Progenitor cell of endocrine pancreas (in vitro differentiated cells): ENCODE data around the gene HEPACAM. TPM values are rescaled to one million over a fixed set of nuclear protein-coding genes. Genes with fewer than 3 reads are reported as not detected.

Source experiments
- DNase-seq: peaks from one replicate; pipeline ENCODE4 v3.0.0; 2021; ENCODE audit warnings: low spot score; ENCODE audit not compliant: unreplicated experiment
- H3K27ac Mint-ChIP-seq: 2 replicates; pipeline ENCODE4 v1.8.0; 2021; ENCODE audit warnings: mild to moderate bottlenecking, moderate library complexity, mixed read lengths
- H3K27me3 Mint-ChIP-seq: 2 replicates; pipeline ENCODE4 v1.8.0; 2021; ENCODE audit warnings: mixed read lengths
- H3K36me3 Mint-ChIP-seq: 2 replicates; pipeline ENCODE4 v1.8.0; 2022; ENCODE audit warnings: mixed read lengths; ENCODE audit not compliant: insufficient read depth
- H3K4me1 Mint-ChIP-seq: 2 replicates; pipeline ENCODE4 v1.8.0; 2021; ENCODE audit warnings: low read depth, mixed read lengths
- H3K4me3 Mint-ChIP-seq: 2 replicates; pipeline ENCODE4 v1.8.0; 2021; ENCODE audit warnings: low read depth, mild to moderate bottlenecking, moderate library complexity, mixed read lengths
- H3K9me3 Mint-ChIP-seq: 2 replicates; pipeline ENCODE4 v1.8.0; 2021; ENCODE audit warnings: low read depth, mixed read lengths
- long read RNA-seq: library from polyadenylated mRNA; unstranded; transcript quantifications from one replicate; pipeline ENCODE4 v2.0.0, GENCODE V29; 2020
- total RNA-seq: library from RNA; stranded (reverse); gene quantifications from 2 replicates; pipeline ENCODE4 v1.2.1, GENCODE V29; 2021
- TF ChIP-seq, protein P1 (sequence below): fragments of 200-600 bp; sonication (generic); IDR thresholded peaks from one replicate; pipeline ENCODE4 v1.5.0; 2021; ENCODE audit warnings: antibody characterized with exemption, mild to moderate bottlenecking; ENCODE audit not compliant: unreplicated experiment

Gene HEPACAM, protein sequence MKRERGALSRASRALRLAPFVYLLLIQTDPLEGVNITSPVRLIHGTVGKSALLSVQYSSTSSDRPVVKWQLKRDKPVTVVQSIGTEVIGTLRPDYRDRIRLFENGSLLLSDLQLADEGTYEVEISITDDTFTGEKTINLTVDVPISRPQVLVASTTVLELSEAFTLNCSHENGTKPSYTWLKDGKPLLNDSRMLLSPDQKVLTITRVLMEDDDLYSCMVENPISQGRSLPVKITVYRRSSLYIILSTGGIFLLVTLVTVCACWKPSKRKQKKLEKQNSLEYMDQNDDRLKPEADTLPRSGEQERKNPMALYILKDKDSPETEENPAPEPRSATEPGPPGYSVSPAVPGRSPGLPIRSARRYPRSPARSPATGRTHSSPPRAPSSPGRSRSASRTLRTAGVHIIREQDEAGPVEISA
- 0.07 and 0.13 TPM in 2 replicates for total RNA-seq
- long read RNA-seq: 0 reads

DNA sequence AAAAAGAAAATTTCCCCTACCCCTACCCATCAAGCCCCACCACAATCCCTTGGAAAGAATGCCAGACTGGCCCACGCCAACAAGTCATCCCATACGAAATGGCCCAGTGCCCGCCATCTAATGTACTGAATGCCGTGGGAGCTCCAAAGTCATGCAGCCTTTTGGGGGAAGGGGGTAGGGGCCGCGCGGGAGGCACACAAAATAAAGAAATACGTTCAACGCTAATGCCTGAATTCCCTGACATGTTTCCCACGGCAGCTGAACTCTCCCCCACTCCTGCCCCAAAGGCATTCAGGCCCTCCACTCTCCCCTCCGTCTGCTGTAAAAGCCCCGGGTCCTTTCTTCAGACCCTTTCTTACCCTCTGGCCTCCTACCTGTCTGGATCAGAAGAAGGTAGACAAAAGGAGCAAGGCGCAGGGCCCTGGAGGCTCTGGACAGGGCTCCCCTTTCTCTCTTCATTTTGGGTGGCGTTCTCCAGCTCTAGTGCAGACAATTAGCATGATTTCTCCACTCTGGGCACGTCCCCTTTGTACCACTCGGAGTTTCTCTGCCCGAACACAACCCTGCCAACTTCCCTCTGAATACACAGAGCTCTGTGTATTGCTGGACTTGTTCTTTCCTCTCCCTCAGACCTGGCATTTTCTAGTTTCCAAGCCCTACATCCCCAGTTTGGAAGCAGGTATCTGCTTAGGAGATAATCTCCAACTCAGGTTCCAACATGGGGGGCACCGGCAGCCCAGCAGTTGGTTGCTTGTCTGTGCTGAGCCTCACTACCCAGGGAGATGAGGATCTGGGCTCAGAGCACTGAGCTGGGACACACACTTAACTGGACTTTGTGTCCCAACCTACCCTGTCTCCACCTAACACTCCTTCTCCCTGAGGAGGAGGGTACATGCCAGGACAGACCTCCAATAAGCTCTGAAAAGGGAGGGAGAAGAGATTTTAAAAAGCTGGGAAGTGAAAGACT lies at the start of gene HEPACAM:
HEPACAM (minus strand) TSS at position 500 of the 967 bp plus-strand sequence; CDS start at position 459, 41 bp downstream.
- TF ChIP-seq, protein P1, sequence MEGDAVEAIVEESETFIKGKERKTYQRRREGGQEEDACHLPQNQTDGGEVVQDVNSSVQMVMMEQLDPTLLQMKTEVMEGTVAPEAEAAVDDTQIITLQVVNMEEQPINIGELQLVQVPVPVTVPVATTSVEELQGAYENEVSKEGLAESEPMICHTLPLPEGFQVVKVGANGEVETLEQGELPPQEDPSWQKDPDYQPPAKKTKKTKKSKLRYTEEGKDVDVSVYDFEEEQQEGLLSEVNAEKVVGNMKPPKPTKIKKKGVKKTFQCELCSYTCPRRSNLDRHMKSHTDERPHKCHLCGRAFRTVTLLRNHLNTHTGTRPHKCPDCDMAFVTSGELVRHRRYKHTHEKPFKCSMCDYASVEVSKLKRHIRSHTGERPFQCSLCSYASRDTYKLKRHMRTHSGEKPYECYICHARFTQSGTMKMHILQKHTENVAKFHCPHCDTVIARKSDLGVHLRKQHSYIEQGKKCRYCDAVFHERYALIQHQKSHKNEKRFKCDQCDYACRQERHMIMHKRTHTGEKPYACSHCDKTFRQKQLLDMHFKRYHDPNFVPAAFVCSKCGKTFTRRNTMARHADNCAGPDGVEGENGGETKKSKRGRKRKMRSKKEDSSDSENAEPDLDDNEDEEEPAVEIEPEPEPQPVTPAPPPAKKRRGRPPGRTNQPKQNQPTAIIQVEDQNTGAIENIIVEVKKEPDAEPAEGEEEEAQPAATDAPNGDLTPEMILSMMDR: no peak
- DNase-seq: no peak
- Mint-ChIP-seq H3K27ac (no peak within 1 kb of the TSS), H3K4me1 (no peaks in the 10 kb centered on the region), H3K27me3 (peaks cover 19% of the 10 kb centered on the region), H3K36me3 (no peaks in the 10 kb centered on the region), H3K4me3 (no peak within 1 kb of the TSS), H3K9me3 (no peaks in the 10 kb centered on the region)

DNA sequence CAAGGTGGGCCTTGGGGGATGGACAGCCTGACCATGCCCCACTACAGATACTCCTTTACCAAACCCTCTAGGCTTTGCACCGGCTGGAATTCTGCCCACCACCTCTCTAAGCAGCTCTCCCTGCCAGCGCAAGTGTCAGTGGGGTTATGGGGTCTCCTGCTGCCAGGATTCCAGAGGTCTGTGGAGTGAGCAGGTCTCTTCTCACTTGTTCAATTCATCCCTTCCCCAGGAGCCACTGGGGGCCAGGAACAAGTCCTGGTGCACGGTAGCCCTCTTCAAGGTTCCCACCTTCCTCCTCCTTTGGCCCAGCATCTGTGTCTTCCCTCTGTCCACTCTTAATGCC lies 48.6 kb upstream of the HEPACAM start:
- Mint-ChIP-seq H3K9me3 (peaks cover 19% of the 10 kb centered on the region), H3K4me1 (no peaks in the 10 kb centered on the region), H3K27me3 (no peaks in the 10 kb centered on the region), H3K27ac (no peak overlapping the region), H3K4me3 (no peak overlapping the region), H3K36me3 (peaks cover 18% of the 10 kb centered on the region)
- DNase-seq: no peak
- TF ChIP-seq, protein P1: no peak

DNA sequence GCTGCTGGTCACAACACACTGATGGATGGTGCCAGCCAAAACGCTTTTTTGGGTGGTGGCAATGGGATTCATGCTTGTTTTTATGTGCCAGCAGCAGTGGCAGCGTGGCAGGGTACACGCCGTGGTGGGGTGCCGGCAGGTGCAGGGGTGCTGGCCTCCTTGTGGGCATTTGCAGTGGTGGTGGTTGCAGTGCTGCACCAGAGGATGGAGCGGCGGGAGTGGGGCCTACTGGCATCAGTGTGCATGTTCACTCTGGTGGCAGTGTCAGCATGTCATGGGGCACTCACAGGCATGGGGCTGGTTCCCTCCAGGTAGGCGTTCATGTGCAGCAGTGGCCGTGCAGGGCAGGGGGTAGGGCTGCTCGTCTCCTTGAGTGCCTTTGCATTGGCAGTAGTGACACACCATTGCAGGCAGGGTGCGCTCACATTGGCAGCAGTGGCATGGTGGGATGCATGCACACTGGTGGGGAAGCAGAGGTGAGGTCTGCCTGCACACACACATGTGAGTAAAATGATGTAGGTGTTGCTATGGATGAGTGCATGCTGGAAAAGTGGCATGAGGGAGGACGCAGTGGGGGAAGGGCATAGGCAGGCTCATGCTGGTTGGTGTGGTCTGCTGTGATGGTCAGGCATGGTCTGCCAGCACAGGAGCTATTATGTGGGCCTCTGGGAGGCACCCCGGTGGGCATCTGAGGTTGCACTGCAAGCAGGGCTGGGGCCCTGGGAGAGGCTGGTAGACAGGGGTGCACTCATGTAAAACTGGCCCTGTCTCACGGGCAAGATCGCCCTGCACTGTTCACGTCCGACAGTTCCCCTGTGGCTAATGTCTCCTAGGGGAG lies 48.0 kb upstream of the HEPACAM start:
- DNase-seq: no peak
- no peaks in the 10 kb centered on the region for H3K27me3 Mint-ChIP-seq
- no peak overlapping the region for H3K27ac Mint-ChIP-seq
- peaks cover 25% of the 10 kb centered on the region for H3K9me3 Mint-ChIP-seq
- H3K4me3 Mint-ChIP-seq: no peak overlapping the region
- no peaks in the 10 kb centered on the region for H3K4me1 Mint-ChIP-seq
- H3K36me3 Mint-ChIP-seq: peaks cover 20% of the 10 kb centered on the region
- TF ChIP-seq, protein P1: no peak

DNA sequence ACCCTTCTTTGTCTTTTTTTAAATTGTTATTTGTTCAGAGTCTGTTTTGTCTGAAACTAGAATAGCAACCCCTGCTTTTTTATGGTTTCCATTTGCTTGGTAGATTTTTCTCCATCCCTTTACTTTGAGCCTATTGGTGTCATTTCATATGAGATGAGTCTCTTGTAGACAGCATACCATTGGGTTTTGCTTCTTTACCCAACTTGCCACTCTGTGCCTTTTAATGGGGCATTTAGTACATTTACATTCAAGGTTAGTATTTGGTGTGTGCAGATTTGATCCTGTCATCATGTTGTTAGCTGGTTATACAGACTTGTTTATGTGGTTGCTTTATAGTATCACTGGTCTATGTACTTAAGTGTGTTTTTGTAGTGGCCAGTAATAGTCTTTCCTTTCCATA lies 46.2 kb upstream of the HEPACAM start:
- Mint-ChIP-seq H3K27me3 (no peaks in the 10 kb centered on the region), H3K9me3 (peaks cover 30% of the 10 kb centered on the region), H3K4me1 (peaks cover 1% of the 10 kb centered on the region), H3K36me3 (peaks cover 28% of the 10 kb centered on the region), H3K27ac (no peak overlapping the region), H3K4me3 (no peak overlapping the region)
- TF ChIP-seq, protein P1: no peak
- DNase-seq: no peak
